K562 (cell line): ENCODE results near the gene ITPK1.

Experiments used
- CREM ChIP-seq: IDR thresholded peaks from 2 replicates; pipeline ENCODE4 v1.6.1; 2014; ENCODE audit warnings: antibody characterized with exemption, low read depth
- EP300 ChIP-seq: IDR thresholded peaks from 2 replicates; pipeline ENCODE4 v1.6.1; 2012; ENCODE audit warnings: low read length, improper control_type of control experiment
- JUND ChIP-seq, 2 experiments: IDR thresholded peaks; 2 replicates in 1 of 2; 3 replicates in 1 of 2; pipeline ENCODE4 v1.6.1; 2011; ENCODE audit warnings: borderline replicate concordance in 2 of 2, low read depth in 2 of 2, low read length in 2 of 2, improper control_type of control experiment in 1 of 2, missing biosample characterization in 1 of 2, missing genetic modification characterization in 1 of 2, missing genetic modification reagents in 1 of 2
- KDM1A ChIP-seq, 2 experiments: fragments of 450-650 bp; IDR thresholded peaks; 2 replicates each; pipeline ENCODE4 v1.6.1; 2016; ENCODE audit warnings: mild to moderate bottlenecking in 2 of 2
- SREBF2 ChIP-seq: sonication (generic); formaldehyde crosslinking; IDR thresholded peaks from 2 replicates; pipeline ENCODE4 v1.4.0; 2020; ENCODE audit warnings: mild to moderate bottlenecking, missing genetic modification reagents
- ZFP30 ChIP-seq: fragments of 250-450 bp; sonication (Bioruptor Pico); IDR thresholded peaks from 2 replicates; pipeline ENCODE4 v1.8.0; 2022; ENCODE audit warnings: moderate library complexity, mild to moderate bottlenecking, inconsistent platforms, borderline replicate concordance

DNA sequence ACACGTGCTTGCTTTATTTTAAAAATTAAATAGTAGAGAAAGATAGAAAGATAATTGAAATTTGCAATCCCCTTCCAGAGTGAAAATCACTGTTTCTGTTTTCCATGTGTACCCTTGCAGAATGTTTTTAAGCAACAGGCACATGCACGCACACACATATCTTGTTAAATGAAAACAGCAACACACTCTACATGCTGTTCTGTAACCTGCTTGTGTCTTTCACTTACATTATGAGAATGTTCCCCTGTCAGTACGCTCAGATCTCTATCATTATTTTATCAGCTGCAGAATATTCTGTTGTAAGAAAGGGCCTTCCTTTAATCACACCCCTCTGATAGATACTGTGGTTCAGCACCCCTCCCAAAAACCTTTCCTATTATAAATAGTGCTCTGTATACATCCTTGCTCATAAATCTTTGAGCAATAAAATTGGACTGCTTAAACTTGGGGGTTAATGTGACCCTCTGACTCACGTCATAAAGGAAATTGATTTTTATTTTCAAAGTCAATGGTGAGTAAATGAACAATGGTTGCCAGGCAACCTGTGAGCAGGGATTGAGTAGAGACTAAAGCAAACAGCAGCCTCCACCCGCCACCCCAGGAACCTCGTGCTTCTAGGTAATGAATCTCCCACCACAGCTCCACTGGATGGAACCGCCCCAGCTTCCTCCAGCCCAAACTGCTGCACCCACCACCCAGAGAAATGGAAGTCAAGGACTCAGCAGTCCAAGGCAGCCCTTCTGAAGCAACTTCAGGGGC is 224.7 kb downstream of the ITPK1 start:
- no peak for TF ChIP-seq SREBF2
- TF ChIP-seq ZFP30 (CRISPR knock-in tag) = no peak
- no peak for TF ChIP-seq KDM1A (IDR thresholded peaks at IDR 0.05)
- TF ChIP-seq JUND (IDR thresholded peaks at IDR 0.05; ENCODE audit: borderline replicate concordance, low read depth, low read length) = no peak
- no peak for TF ChIP-seq JUND (tag; IDR thresholded peaks at IDR 0.05; ENCODE audit: borderline replicate concordance, low read depth, low read length)
- no peak for TF ChIP-seq EP300
- TF ChIP-seq CREM = no peak
